H1 (cell line): ENCODE measurements around the gene CXXC4.

Experiments used
- ATF3 ChIP-seq: IDR thresholded peaks from 2 replicates; pipeline ENCODE4 v1.6.1; 2011; ENCODE audit warnings: low read depth, mild to moderate bottlenecking, low read length; ENCODE audit not compliant: insufficient read depth
- CEBPB ChIP-seq: IDR thresholded peaks from 2 replicates; pipeline ENCODE4 v1.6.1; 2012; ENCODE audit warnings: low read depth, low read length
- CREB1 ChIP-seq: IDR thresholded peaks from 2 replicates; pipeline ENCODE4 v1.6.1; 2012; ENCODE audit warnings: inconsistent platforms
- RFX5 ChIP-seq: IDR thresholded peaks from 2 replicates; pipeline ENCODE4 v1.6.1; 2011; ENCODE audit warnings: low read depth, low read length, improper control_type of control experiment, borderline replicate concordance
- SIN3A ChIP-seq, 2 experiments: IDR thresholded peaks in 1 of 2; conservative IDR thresholded peaks in 1 of 2; 2 replicates each; pipeline ENCODE4 v1.6.1; 2011 to 2012; ENCODE audit warnings: low read length in 2 of 2, improper control_type of control experiment in 1 of 2, low read depth in 1 of 2, mild to moderate bottlenecking in 1 of 2
- SRF ChIP-seq: IDR thresholded peaks from 2 replicates; pipeline ENCODE4 v1.6.1; 2011; ENCODE audit warnings: mild to moderate bottlenecking, low read depth, low read length, moderate library complexity
- TF ChIP-seq, protein P1 (sequence below), 3 experiments: IDR thresholded peaks; 1 replicate in 2 of 3; 2 replicates in 1 of 3; pipeline versions ENCODE4 v1.5.1 to v1.6.1; 2011; ENCODE audit warnings: low read length in 3 of 3, mild to moderate bottlenecking in 3 of 3, inconsistent platforms in 2 of 3, low read depth in 1 of 3, moderate library complexity in 1 of 3; ENCODE audit not compliant: insufficient read depth in 1 of 3; ENCODE audit errors: control extremely low read depth in 1 of 3

DNA sequence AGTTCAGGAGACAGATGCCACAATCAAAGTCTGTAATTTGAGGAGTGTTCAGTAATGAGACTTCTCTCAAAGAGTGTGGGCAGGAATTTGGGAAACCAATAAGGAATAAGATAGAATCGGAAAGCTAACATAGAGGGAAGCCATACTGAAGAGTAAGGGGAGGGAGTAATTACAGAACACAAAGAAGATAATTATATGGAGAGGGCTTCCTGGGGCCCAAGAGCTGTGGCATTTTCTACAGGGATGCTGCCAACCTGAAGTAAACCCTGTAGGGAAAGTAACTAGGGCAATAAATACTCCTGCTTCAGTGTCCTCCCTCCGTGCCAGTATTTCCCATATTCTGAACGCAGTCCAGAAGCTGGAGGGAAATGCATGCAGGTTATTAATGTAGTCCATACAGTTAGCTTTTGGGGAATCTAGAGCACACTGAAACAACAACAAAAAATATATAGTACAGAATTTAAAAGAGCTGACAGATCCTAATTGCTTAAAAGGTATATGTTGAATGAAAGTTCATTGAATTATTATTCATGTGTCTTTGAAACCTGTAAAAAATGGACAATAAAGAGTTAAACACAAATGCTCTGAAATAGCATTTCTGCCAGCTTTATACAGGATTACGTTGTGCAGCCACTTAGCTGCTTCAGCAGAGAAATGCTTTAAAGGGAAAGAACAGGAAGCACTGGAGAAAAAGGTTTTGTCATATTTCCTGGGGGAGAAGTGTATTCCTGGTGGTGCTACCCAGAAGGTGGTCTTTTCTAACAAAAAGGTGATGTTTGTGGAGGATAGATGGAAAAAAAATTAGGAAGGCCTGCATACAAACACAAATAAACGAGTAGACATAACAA lies 48.0 kb downstream of the CXXC4 start:
- TF ChIP-seq, protein P1, sequence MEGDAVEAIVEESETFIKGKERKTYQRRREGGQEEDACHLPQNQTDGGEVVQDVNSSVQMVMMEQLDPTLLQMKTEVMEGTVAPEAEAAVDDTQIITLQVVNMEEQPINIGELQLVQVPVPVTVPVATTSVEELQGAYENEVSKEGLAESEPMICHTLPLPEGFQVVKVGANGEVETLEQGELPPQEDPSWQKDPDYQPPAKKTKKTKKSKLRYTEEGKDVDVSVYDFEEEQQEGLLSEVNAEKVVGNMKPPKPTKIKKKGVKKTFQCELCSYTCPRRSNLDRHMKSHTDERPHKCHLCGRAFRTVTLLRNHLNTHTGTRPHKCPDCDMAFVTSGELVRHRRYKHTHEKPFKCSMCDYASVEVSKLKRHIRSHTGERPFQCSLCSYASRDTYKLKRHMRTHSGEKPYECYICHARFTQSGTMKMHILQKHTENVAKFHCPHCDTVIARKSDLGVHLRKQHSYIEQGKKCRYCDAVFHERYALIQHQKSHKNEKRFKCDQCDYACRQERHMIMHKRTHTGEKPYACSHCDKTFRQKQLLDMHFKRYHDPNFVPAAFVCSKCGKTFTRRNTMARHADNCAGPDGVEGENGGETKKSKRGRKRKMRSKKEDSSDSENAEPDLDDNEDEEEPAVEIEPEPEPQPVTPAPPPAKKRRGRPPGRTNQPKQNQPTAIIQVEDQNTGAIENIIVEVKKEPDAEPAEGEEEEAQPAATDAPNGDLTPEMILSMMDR (IDR thresholded peaks at IDR 0.05; ENCODE audit: control extremely low read depth in 1 of 3, insufficient read depth in 1 of 3, low read depth in 1 of 3, low read length in 3 of 3), result no peak
- TF ChIP-seq CREB1, result no peak
- TF ChIP-seq SRF, result no peak
- TF ChIP-seq ATF3, result no peak
- TF ChIP-seq RFX5, result no peak
- TF ChIP-seq SIN3A (conservative IDR thresholded peaks at IDR 0.05 in 1 of 2, IDR thresholded peaks at IDR 0.05 in 1 of 2; ENCODE audit: low read depth in 1 of 2, low read length in 2 of 2), result no peak
- no peak for TF ChIP-seq CEBPB
